ENCODE measurements around the gene GNAZ. TPM values are rescaled to one million over a fixed set of nuclear protein-coding genes. Genes with fewer than 3 reads are reported as not detected.
"Not testable (repeated sequence)": the region's sequence is repeated elsewhere in the genome, so short reads cannot be mapped to it uniquely, and the experiment has no call there.

GNAZ gene
- 6.4 and 9.1 TPM in 2 replicates for total RNA-seq (2014; rRNA removed; shearing (Covaris generic); ENCODE audit: low replicate concordance)

DNA sequence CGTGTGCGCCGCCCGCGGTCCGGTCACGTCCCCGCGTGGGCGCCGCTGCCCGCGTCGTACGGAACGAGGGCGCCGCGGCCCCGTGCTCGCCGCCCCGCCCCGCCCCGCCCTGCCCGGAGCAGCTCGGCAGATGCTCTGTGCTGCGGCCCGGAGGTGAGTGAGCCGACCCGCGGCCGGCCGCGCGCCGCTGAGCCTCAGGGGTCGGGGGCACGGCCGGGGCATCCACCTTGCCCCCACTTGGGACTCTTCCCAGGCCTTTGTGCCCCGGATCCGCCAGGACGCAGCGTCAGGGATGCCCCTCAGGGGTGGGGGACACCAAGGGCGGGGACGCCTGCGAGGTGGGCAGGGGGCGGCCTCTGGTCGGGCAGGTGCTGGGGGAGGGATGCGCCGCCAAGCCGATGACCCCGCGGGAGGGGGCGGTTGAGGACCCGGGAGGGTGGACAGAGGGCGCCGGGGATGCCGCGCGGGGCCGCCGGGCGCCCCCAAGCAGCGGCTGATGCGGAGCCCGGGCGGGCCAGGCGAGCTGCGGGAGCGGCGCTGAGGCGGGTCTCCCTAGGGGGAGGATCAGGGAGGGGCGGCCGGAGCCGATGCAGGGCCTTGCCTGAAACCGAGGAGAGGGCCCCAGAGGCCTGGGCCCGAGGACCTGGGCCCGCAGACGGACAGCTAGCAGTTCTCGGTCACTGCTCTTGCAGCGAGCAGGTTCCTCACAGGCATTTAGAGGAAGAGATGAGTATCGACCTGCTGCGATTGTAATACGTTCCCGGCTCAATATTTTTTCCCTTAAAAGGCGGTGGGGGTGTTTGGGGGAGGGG is at the start of gene GNAZ:
Gene GNAZ, plus strand, starts transcription at position 102 of the 812 bp plus-strand sequence. CDS start 25,177 bp downstream, outside the sequence.
- in situ Hi-C loops (cut with HindIII; ENCODE audit: low pct_unique_long_range_greater_than_20kb, low sequenced_read_pairs) = no loop called here
- no peak for DNase-seq (ENCODE audit: low read depth)

DNA sequence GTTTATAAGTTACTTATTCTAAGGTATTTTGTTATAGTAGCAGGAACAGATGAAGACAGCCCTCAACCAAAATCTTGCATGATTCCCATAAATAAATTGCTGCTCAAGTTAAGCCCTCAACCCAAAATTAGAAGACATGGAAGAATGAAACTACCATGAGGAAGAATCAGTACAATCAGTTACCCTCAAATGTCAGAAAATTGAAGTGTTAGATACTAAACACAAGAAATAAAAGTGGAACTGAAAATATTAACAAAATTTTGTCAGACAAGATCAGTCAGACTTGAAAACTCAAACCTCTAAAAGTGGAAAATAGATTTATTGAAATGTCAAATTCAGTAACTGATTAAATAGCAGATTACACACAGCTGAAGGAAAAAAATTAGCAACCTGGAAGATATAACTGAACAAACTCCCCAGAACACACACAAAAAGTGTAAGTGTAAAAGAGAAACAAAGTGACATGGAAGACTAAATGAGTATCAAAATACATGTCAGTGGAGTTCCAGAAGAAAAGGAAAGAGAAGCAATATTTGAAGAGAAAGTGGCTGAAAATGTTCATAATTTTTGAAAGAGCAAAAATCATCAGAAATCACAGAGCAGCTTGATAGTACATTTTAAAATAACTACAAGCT is 49.5 kb upstream of the GNAZ start:
- DNase-seq (ENCODE audit: low read depth) = no peak
- in situ Hi-C loops (cut with HindIII; ENCODE audit: low pct_unique_long_range_greater_than_20kb, low sequenced_read_pairs) = no loop called here

DNA sequence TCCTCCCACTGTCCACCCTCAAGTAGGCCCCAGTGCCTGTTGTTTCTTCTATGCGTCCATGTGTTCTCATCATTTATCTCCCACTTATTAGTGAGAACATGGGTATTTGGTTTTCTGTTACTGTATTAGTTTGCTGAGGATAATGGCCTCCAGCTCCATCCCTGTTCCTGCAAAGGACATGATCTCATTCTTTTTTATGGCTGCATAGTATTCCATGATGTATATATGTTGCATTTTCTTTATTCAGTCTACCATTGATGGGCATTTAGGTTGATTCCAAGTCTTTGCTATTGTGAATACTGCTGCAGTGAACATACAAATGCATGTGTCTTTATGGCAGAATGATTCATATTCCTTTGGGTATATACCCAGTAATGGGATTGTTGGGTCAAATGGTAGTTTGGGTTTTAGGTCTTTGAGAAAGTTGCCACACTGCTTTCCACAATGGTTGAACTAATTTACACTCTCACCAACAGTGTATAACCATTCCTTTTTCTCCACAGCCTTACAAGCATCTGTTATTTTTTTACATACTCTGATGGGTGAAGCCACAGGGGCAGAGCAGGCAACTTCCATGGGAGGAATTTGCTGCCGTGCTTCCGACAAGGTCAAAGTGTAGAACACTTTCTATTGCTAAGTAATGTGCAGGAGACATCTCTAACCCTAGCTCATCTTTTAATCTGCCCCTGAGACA is 48.5 kb upstream of the GNAZ start:
- in situ Hi-C loops (cut with HindIII; ENCODE audit: low pct_unique_long_range_greater_than_20kb, low sequenced_read_pairs); DNase-seq (ENCODE audit: low read depth): not testable (repeated sequence)

DNA sequence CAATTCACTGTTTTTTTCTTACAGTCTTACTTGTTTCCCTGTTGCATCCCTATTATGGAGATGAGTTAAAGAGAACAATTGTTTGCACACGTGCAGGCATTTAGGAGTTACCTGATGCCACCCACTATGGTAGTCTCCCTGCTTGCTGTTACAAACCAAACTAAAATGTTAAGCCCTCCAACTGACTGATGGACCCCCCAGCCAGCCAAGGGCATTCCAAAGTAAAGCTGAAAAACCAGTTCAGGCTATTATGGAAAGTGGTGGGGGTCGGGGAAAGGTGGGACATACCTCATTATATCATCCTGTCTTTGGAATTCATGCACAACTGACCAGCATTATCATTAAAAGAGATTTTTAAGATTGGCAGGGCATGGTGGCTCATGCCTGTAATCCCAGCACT is 47.0 kb upstream of the GNAZ start:
- in situ Hi-C loops (cut with HindIII; ENCODE audit: low pct_unique_long_range_greater_than_20kb, low sequenced_read_pairs) = no loop called here
- no peak for DNase-seq (ENCODE audit: low read depth)

DNA sequence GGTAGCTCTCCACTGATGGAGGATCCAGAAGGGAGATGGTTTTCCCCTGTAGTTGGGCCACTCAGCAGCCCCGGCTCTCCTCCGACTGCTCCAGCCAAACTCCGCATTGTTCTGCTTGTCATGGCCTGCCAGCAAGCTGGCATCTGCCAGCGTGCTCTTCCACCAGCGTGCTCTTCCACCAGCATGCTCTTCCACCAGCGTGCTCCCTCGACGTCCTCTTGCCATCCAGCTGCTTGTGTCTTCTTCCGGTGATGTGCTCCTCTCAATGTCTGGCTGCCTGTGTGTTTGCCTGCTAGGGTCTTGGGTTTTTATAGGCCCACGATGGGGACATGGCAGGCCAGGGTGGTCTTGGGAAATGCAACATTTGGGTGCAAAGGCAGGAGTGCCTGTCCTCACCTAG is 43.5 kb upstream of the GNAZ start:
- in situ Hi-C loops (cut with HindIII; ENCODE audit: low pct_unique_long_range_greater_than_20kb, low sequenced_read_pairs) = no loop called here
- no peak for DNase-seq (ENCODE audit: low read depth)

DNA sequence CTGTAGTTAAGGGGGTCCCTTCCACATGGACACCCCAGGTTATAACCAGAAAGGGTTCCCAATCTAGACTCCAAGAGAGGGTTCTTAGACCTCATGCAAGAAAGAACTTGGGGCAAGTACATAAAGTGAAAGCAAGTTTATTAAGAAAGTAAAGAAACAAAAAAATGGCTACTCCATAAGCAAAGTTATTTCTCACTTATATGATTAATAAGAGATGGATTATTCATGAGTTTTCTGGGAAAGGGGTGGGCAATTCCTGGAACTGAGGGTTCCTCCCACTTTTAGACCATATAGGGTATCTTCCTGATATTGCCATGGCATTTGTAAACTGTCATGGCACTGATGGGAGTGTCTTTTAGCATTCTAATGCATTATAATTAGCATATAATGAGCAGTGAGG is 42.5 kb upstream of the GNAZ start:
- DNase-seq (ENCODE audit: low read depth); in situ Hi-C loops (cut with HindIII; ENCODE audit: low pct_unique_long_range_greater_than_20kb, low sequenced_read_pairs): not testable (repeated sequence)

DNA sequence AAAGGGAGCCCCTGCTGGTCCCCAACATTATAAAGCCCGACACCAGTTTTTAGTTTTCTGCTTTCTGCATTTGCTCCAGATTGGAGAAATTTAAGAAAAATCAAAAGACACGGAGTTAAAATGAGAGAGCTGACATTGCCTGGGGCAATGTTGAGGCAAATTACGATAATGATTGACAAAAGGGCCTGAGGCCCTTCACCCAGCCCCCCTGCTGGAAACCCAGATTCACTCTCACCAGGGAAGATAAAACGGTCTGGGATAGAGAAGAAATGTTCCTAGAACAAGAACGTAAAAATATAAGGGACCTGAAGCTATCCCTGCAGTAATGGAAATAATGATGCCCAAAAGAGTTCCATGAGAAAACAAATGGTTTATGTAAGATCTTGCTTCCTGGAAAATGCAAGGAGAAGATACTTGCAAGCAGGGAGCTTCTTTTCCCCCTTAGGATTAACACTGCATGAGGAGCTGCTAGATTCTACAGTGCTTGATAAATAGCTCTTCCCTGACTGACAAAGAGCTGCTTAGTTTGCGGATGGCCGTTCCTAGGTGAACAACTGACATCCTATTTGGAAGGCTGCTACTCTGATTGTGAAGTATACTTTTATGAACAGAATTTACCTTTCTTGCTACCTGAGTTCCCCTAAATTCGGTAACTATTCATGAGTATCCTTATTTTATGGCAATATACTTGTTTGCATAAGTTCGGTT is 40.6 kb upstream of the GNAZ start:
- no peak for DNase-seq (ENCODE audit: low read depth)
- in situ Hi-C loops (cut with HindIII; ENCODE audit: low pct_unique_long_range_greater_than_20kb, low sequenced_read_pairs) = no loop called here

DNA sequence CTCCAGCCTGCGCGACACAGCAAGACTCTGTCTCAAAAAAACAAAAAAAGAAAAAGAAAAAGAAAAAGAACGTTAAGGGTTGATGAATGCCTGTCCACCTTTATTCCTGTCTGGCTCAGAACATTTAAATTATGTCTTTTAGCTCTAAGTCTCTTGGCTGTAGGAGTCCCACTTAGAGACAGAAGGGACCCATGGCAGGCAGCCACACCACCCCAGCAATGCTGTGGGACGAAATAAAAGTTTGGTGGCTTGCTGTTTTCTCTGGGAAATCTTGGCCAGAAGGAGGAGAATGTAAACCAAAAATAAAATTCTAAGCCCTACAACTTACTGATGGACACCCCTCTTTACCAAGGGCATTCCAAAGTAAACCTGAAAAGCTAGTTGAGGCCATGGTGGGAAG is 38.9 kb upstream of the GNAZ start:
- DNase-seq (ENCODE audit: low read depth) = no peak
- in situ Hi-C loops (cut with HindIII; ENCODE audit: low pct_unique_long_range_greater_than_20kb, low sequenced_read_pairs) = no loop called here

DNA sequence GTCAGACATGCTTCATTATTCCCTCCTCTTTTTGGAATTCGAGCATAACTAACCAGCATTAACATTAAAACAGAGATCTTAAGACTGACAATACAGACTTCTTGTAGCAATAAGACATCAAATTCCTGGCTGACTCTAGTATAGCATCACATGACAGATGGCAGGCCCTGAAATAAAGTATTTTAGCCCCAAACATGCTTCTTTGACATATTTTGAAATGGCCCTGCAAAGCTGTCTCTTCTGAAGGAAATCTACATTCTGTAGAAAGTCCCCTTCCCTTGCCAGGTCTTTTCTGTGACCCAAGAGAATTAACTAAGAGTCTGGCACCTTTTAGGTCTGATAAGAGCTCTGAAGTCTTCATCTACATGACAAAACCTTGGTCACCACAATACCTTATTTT is 38.5 kb upstream of the GNAZ start:
- in situ Hi-C loops (cut with HindIII; ENCODE audit: low pct_unique_long_range_greater_than_20kb, low sequenced_read_pairs) = no loop called here
- no peak for DNase-seq (ENCODE audit: low read depth)

DNA sequence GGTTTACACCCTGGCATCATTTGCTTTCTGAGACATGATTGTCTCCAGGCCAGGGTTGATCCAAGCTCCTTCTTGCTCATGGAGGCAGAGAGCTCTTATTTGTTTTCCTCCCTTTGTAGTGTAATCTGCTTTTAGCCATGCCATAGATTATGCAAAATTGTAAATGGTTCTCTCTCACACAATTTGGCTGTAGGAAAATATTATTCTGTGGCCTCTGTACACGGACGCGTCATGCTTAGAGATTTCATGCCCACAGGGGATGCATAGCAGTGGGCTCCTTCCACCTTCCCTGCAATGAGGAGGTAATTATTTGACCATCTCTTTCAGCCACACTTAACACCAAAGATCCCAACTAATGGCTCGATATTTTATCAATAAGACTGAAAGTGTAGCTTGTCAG is 37.7 kb upstream of the GNAZ start:
- no peak for DNase-seq (ENCODE audit: low read depth)
- in situ Hi-C loops (cut with HindIII; ENCODE audit: low pct_unique_long_range_greater_than_20kb, low sequenced_read_pairs) = no loop called here

DNA sequence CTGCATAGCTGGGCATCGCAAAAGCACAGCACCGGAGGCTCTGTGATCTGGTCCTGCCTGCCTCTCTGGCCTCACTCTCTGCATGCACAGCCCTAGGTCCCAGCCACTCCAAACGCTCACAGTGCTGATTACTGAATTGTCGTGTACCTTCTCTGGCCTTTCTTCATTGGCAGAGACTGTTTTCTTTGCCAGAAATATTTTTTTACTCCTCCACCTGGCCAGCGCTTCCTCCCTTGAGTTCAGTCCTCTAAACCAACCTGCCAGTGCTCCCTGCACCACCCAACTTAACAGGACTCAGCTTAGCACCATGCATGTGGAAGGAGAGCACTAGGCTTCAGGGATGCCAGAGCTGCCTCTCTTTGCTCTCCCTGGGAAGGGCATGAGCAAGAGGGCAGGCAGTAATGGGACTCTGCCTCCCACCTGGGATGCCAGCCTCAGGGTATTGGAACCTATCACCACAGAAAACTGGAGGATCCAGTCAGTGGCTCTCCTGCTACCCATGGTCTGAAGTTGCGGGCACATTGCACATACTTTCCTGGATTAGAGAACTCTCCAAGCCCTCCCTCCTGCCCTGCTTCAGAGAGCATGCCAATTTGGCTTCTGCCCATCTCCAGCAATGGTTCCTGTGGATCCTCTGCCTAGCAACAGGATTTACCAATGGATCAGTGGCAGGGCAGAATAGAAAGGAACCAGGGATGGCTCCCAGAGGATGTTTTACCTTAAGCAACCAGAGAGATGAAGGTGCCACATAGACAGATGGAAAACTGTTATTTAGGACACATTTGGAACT is 37.0 kb upstream of the GNAZ start:
- DNase-seq (ENCODE audit: low read depth) = no peak
- in situ Hi-C loops (cut with HindIII; ENCODE audit: low pct_unique_long_range_greater_than_20kb, low sequenced_read_pairs) = no loop called here

DNA sequence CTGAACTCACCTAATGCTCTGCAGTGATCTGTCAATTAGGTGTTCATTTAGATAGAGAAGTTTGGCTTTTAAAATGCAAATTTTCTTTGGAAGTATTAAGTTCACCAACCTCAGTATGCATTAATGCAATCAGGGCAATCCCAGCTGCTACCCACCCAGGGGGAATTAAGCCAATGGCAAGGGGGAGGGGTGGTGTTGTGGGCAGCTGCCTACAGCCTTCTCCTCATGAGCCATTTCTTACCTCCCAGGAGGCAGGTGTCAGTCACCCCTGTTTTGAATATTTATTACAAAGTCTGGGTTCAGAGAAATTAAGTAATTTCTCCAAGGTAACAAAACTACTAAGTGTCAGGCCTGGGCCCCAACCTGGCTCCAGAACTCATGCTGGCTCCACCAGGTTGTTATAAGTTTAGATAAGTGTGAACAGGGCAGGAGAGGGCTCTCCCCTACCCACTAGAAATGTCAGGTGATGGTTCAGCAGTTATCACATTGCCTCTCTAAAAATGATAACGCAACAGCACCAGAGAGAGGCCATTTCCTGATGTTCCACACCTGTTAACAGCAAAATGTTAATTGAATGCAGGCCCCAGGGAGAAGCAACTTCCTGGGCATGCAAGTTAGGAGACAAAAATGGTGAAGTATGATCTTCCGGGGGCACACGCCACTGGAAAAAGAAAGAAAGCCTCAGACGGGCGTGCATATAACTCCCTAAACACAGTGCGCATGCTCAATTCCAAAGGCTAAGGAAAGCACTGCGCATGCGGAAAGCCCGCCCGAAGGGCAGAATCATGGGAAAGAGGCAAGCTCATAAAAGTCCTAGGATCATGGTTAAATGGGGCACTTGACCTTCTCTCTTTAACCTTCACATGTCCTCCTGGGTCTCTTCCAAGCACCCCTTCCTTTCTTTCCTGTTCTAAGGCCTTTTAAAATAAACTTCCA is 35.4 kb upstream of the GNAZ start:
- in situ Hi-C loops (cut with HindIII; ENCODE audit: low pct_unique_long_range_greater_than_20kb, low sequenced_read_pairs) = no loop called here
- no peak for DNase-seq (ENCODE audit: low read depth)

DNA sequence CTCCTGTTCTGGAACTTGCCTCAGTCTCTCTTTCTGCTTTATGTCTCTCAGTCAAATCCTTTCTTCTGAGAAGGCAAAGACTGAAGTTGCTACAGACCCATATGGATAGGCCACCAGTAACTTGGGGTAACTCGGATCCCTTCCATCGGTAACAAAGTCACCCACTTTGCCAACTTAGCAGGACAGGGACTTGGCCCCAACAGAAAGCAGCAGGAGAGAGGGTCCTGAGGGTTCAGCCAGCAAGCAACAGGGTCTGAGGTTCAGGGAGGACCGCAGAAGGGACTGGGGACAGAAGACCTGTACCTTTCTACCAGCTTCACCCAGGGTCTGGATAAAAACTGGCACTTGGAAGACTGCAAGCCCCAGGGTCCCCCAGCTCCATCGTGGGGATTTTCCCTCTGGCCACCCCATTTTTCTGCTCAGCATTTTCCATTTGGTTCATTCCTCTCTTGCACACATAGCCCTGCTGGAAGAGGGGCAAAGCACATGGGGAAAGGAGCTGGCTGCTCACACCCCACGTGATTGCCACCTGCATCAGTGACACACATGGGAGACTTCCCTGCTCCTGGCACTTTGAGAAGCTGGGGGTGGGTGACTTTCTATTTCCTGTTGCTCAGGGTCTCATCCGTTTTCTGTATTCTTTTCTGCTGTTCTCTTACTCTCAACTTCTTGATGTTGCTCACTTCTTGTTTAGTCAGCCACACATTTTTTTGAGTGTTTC is 34.6 kb upstream of the GNAZ start:
- DNase-seq (ENCODE audit: low read depth) = no peak
- in situ Hi-C loops (cut with HindIII; ENCODE audit: low pct_unique_long_range_greater_than_20kb, low sequenced_read_pairs) = no loop called here

DNA sequence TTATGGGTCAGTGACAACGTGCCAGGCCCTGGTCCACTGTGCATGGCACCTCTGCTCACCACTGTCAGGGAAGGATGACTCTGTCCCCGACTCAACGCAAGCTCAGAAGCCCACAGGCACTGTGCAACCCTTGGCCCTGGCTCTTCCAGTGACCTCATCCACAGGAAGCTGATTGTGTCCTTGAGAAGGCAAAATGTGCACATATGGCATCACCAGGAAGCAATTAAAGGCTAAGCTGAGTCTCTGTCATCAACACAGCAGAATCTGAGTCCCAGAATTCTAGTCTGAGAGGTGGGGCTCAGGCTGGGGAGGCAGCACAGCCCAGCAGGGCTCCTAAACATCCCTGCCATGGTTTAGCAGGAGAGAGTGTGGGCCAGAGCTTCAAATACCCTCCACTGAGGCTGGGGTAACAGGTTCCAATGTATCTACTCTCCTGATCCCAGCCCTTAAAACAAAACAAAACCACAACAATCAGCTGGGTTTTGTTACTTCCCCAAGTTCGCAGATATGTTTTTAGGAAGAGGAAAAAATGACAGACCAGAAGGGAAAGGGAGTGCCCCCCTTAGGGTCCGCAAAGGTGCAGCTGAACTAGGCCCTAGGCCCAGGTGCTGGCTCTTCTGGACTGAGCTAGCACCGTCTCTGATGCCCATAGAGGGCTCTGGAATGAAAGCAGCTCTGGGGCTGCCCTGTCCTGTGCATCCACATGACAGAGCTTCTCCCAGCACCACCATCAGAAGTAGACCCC is 33.5 kb upstream of the GNAZ start:
- in situ Hi-C loops (cut with HindIII; ENCODE audit: low pct_unique_long_range_greater_than_20kb, low sequenced_read_pairs) = no loop called here
- DNase-seq (ENCODE audit: low read depth) = no peak

DNA sequence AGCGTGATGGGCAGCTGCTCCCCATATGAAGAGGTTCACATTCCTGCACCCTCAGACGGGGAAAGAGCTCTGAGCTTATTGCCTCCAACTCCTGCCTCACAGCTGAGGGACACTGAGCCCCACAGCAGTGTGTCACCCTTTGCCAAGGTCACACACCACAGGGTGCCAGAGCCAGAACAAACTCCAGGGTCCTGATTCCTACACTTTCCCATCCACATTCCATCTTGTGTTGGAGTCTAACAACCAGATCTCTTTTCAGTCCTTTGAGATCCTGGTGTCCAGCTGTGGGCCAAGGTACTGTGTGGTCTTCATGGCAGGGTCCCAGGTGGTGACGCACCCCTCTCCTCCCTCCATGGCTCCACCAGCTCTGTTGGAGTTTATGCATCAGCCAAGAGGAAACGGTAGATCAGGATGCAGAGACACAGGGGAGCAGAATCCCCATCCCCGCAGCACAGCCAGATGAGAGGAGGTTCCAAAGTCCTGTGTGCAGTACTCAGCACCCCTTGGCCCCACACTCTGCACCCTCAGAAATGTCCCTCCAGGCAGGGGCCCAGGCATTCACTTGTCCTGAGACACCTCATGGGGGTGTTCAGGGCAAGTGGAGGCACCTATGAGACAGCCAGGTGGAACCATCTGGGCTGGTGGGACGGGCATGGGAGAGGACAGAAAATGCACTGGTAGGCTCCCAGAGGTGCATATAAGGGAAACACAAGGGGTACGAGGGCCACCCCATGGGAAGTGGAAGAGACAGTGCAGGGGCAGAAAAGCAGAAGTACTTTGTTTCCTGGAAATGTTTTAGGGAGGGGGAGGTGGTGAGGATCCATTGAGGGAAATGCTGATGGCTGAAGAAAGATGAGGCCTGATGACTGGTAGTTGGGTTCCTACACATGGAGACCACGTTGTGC is 32.6 kb upstream of the GNAZ start:
- in situ Hi-C loops (cut with HindIII; ENCODE audit: low pct_unique_long_range_greater_than_20kb, low sequenced_read_pairs) = no loop called here
- no peak for DNase-seq (ENCODE audit: low read depth)
